ENCODE data around the gene LRRC10B. TPM values are rescaled to one million over a fixed set of nuclear protein-coding genes. Genes with fewer than 3 reads are reported as not detected.

Gene LRRC10B
- total and polyA plus RNA-seq, 3 experiments from 2014 or later: not detected

DNA sequence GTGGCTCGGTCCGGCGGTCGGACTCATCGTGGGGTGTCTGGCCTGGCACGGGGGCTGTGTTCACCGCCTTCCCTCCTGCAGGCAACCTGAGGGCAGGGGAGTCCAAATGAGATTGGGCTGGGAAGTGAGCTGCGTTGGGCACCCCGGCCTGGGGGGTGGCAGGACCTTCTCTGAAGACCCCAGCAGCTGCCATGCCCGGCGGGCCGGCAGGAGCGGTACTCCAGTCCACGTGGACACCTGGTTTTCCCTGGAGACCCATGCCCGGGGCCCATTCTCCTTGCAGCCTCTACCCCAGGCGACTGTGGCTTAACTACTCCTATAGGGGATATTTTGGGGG lies 24.5 kb downstream of the LRRC10B start:
- Mint-ChIP-seq H3K9me3 (no peaks in the 10 kb centered on the region), H3K36me3 (no peaks in the 10 kb centered on the region), H3K27me3 (peaks cover 9 to 34% of the 10 kb centered on the region in 2 donors), H3K27ac (no peak overlapping the region), H3K4me1 (no peaks in the 10 kb centered on the region), H3K4me3 (no peak overlapping the region)
- no peak overlapping the region for H3K4me3 ChIP-seq (ENCODE audit: low read length)
- CTCF ChIA-PET: interaction anchor here (1.4 to 2.0 kb wide), 2 partner anchors 19 to 31 kb away, joined by 4 to 7 read pairs; no protein-coding TSS in a partner anchor
- no peaks in the 10 kb centered on the region for H3K27me3 ChIP-seq (ENCODE audit: insufficient read depth, low read length, poor library complexity, severe bottlenecking)
- POLR2A ChIA-PET: no interaction called here
- no peak overlapping the region for H3K27ac ChIP-seq (ENCODE audit: low read depth, low read length)
- no peaks in the 10 kb centered on the region for H3K9me3 ChIP-seq (ENCODE audit: low read length)
- DNase-seq: no peak
- H3K4me1 ChIP-seq (ENCODE audit: insufficient read depth, low read length): no peaks in the 10 kb centered on the region
- H3K36me3 ChIP-seq (ENCODE audit: insufficient read depth, low read length): no peaks in the 10 kb centered on the region

- ChIA-PET POLR2A (no interaction called here), CTCF (no interaction called here)
- Mint-ChIP-seq H3K4me3 (no peak overlapping the region), H3K27me3 (peaks cover 9 to 37% of the 10 kb centered on the region in 2 donors), H3K27ac (no peak overlapping the region), H3K9me3 (no peaks in the 10 kb centered on the region), H3K4me1 (no peaks in the 10 kb centered on the region), H3K36me3 (no peaks in the 10 kb centered on the region)
- Histone ChIP-seq H3K4me3 (ENCODE audit: low read length) (no peak overlapping the region), H3K27ac (ENCODE audit: low read depth, low read length) (no peak overlapping the region), H3K36me3 (ENCODE audit: insufficient read depth, low read length) (no peaks in the 10 kb centered on the region), H3K4me1 (ENCODE audit: insufficient read depth, low read length) (no peaks in the 10 kb centered on the region), H3K27me3 (ENCODE audit: insufficient read depth, low read length, poor library complexity, severe bottlenecking) (no peaks in the 10 kb centered on the region), H3K9me3 (ENCODE audit: low read length) (no peaks in the 10 kb centered on the region)
- no peak for DNase-seq
Observed at GRCh38 chr11:61533401-61533800, 24.9 kb downstream of the LRRC10B start.

GRCh38 chr11:61534025-61534932 lies 25.7 kb downstream of the LRRC10B start:
- Histone ChIP-seq H3K9me3 (ENCODE audit: low read length) (no peaks in the 10 kb centered on the region), H3K27me3 (ENCODE audit: insufficient read depth, low read length, poor library complexity, severe bottlenecking) (no peaks in the 10 kb centered on the region), H3K4me1 (ENCODE audit: insufficient read depth, low read length) (no peaks in the 10 kb centered on the region), H3K4me3 (ENCODE audit: low read length) (no peak overlapping the region), H3K36me3 (ENCODE audit: insufficient read depth, low read length) (no peaks in the 10 kb centered on the region), H3K27ac (ENCODE audit: low read depth, low read length) (no peak overlapping the region)
- H3K9me3 Mint-ChIP-seq: peaks cover 0 to under 1% (median 0%) of the 10 kb centered on the region in 5 donors
- no peak overlapping the region for H3K4me3 Mint-ChIP-seq
- ChIA-PET CTCF (no interaction called here), POLR2A (no interaction called here)
- no peaks in the 10 kb centered on the region for H3K4me1 Mint-ChIP-seq
- H3K27ac Mint-ChIP-seq: peak overlapping the region in 1 of 8 donors; percentile 47
- no peak for DNase-seq
- H3K36me3 Mint-ChIP-seq: no peaks in the 10 kb centered on the region
- peaks cover 11 to 39% of the 10 kb centered on the region in 2 donors for H3K27me3 Mint-ChIP-seq

DNA sequence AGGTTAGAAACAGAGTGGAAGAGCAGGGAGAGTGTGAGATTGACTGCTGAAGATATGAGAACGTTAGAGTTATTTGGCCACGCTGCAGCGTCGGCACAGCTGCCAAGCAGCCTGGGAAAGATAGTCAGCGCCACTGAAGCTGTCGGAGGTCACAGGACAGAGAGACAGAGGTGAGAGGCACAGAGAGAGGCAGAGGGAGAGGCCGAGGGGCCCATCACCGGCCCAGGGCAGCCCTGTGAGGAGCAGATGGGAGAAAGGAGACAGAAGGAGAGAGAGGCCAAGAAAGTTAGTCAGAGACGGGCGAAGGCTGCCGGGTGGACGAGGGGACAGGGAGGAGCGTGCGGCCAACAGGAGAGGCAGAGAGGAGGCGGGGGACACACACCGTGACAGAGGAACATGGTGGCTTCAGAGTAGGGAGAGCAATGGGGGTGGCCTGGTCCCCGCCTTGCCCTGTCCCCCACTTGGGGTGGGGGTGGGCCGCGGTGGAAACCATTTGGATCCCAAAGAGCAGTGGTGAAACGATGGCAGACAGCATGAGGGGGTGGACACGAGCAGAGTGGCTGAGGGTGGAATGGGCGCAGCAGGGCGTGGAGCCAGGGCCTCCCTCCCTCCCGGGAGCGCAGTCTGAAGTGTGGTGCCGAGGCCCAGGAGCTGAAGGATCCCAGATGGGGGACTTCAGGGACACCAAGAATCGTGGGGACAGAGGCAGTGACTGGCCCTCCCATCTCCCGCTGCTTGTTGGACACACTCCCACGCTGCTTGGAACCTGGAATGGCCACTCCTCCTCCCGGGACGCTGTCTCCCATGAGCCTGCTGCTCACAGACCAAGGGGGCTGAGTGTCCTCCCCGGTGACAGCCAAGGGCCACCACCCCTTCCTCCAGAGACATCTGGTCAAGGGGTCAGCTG lies 26.6 kb downstream of the LRRC10B start:
- H3K27me3 Mint-ChIP-seq: peaks cover 11 to 44% of the 10 kb centered on the region in 2 donors
- H3K4me1 ChIP-seq (ENCODE audit: insufficient read depth, low read length): no peaks in the 10 kb centered on the region
- ChIA-PET CTCF (no interaction called here), POLR2A (no interaction called here)
- no peak overlapping the region for H3K27ac ChIP-seq (ENCODE audit: low read depth, low read length)
- no peak for DNase-seq
- no peaks in the 10 kb centered on the region for H3K27me3 ChIP-seq (ENCODE audit: insufficient read depth, low read length, poor library complexity, severe bottlenecking)
- no peak overlapping the region for H3K4me3 Mint-ChIP-seq
- H3K36me3 Mint-ChIP-seq: no peaks in the 10 kb centered on the region
- H3K9me3 Mint-ChIP-seq: peaks cover 0 to 2% (median 0%) of the 10 kb centered on the region in 5 donors
- H3K4me1 Mint-ChIP-seq: no peaks in the 10 kb centered on the region
- no peaks in the 10 kb centered on the region for H3K36me3 ChIP-seq (ENCODE audit: insufficient read depth, low read length)
- no peak overlapping the region for H3K4me3 ChIP-seq (ENCODE audit: low read length)
- no peaks in the 10 kb centered on the region for H3K9me3 ChIP-seq (ENCODE audit: low read length)
- H3K27ac Mint-ChIP-seq: peak overlapping the region in 1 of 8 donors; percentile 47

DNA sequence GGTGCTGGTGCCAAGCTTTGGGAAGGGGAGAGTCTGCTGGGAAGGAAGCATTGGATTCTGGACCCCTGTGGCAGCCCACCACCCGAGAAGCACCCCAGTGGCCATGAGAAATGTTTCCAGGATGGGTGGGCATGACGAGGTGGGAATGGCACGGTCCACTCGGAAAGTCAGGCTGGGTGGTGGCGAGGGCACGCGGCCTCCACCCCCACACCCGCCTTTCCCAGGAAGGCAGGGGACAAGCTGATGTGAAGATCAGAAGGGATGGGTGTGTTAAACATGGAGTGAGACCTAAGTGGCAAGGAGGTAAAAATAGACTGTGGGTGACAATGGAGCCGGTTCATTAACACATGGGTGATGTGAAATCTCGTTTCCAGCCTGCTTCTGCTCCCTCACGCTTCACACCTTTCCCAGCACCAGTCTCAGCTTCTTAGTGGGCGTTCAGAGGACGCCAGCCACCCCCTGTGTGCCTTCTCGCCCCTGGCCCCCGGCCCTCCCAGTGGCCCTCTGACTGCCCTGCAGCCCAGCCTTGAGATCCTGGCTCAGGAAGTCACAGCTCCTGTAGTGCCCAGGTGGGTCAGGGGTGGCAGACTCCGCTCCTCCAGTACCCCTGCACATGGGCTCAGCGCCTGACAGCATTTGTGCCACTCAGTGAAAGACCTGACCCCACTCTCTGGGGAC lies 27.6 kb downstream of the LRRC10B start:
- DNase-seq: no peak
- no peak overlapping the region for H3K4me3 ChIP-seq (ENCODE audit: low read length)
- Mint-ChIP-seq H3K27me3 (peaks cover 16 to 51% of the 10 kb centered on the region in 2 donors), H3K4me3 (no peak overlapping the region), H3K4me1 (no peaks in the 10 kb centered on the region), H3K36me3 (no peaks in the 10 kb centered on the region), H3K27ac (no peak overlapping the region), H3K9me3 (peaks cover 0 to 2% (median 0%) of the 10 kb centered on the region in 5 donors)
- ChIA-PET POLR2A (no interaction called here), CTCF (no interaction called here)
- no peaks in the 10 kb centered on the region for H3K36me3 ChIP-seq (ENCODE audit: insufficient read depth, low read length)
- no peaks in the 10 kb centered on the region for H3K9me3 ChIP-seq (ENCODE audit: low read length)
- H3K27me3 ChIP-seq (ENCODE audit: insufficient read depth, low read length, poor library complexity, severe bottlenecking): no peaks in the 10 kb centered on the region
- H3K27ac ChIP-seq (ENCODE audit: low read depth, low read length): no peak overlapping the region
- no peaks in the 10 kb centered on the region for H3K4me1 ChIP-seq (ENCODE audit: insufficient read depth, low read length)

DNA sequence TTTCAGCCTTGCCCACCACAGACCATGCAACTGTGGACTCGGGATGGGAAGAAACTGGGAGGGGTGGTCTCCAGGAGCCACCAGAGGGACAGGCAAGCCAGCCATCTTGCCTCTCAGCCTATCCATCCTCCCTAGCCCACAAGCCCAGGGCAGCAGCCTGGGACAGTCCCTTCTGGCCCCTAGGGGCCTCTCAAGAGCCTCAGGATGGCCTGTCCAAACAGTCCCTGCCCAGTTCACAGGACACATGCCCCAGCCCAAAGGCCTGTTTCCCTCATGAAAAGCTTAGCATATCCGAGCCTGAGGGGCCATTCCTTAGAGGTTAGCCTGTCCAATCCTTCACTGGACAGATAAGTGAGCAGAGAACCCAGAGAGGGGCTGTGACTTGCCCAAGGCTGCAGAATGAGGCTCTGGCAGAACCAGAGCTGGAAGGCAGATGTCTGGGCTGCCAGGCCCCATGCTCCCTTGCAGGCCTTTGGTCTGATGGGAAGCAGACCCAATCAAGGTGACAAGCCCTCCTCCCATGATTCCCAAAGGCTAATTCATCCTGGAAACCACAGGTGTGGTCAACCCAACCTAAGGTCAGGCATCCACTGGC lies 28.2 kb downstream of the LRRC10B start:
- Mint-ChIP-seq H3K27ac (no peak overlapping the region), H3K4me1 (no peaks in the 10 kb centered on the region), H3K9me3 (peaks cover 0 to 2% (median 0%) of the 10 kb centered on the region in 5 donors), H3K4me3 (no peak overlapping the region), H3K36me3 (no peaks in the 10 kb centered on the region), H3K27me3 (peaks cover 20 to 57% of the 10 kb centered on the region in 2 donors)
- CTCF ChIA-PET: no interaction called here
- Histone ChIP-seq H3K4me1 (ENCODE audit: insufficient read depth, low read length) (no peaks in the 10 kb centered on the region), H3K4me3 (ENCODE audit: low read length) (no peak overlapping the region), H3K27me3 (ENCODE audit: insufficient read depth, low read length, poor library complexity, severe bottlenecking) (no peaks in the 10 kb centered on the region), H3K9me3 (ENCODE audit: low read length) (no peaks in the 10 kb centered on the region), H3K36me3 (ENCODE audit: insufficient read depth, low read length) (no peaks in the 10 kb centered on the region), H3K27ac (ENCODE audit: low read depth, low read length) (no peak overlapping the region)
- no peak for DNase-seq
- POLR2A ChIA-PET: no interaction called here

DNA sequence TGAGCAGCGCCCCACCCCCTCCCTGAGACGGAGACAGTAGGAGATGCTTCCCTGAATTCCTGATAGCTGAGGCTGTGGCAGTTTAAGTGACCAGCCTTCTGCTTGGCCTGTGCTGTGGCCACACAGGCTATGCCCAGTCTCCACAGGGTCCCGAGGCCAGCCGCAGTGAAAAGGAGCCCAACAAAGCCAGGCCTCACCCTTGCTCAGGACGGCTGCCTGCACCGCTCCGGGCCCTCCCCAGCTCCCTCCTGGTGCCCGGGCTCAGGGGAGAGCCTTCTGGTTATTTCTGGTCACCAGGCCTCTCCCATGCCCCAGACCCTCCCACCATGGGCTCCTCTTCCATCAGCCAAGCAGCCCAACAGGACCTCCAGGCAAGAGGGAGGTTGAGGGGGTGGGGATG lies 28.8 kb downstream of the LRRC10B start:
- H3K4me3 ChIP-seq (ENCODE audit: low read length): no peak overlapping the region
- Mint-ChIP-seq H3K36me3 (no peaks in the 10 kb centered on the region), H3K27me3 (peaks cover 21 to 59% of the 10 kb centered on the region in 2 donors), H3K9me3 (peaks cover 0 to 2% (median 0%) of the 10 kb centered on the region in 5 donors), H3K4me1 (no peaks in the 10 kb centered on the region), H3K27ac (no peak overlapping the region), H3K4me3 (no peak overlapping the region)
- H3K27me3 ChIP-seq (ENCODE audit: insufficient read depth, low read length, poor library complexity, severe bottlenecking): no peaks in the 10 kb centered on the region
- DNase-seq: no peak
- ChIA-PET CTCF (no interaction called here), POLR2A (no interaction called here)
- no peak overlapping the region for H3K27ac ChIP-seq (ENCODE audit: low read depth, low read length)
- no peaks in the 10 kb centered on the region for H3K9me3 ChIP-seq (ENCODE audit: low read length)
- H3K36me3 ChIP-seq (ENCODE audit: insufficient read depth, low read length): no peaks in the 10 kb centered on the region
- no peaks in the 10 kb centered on the region for H3K4me1 ChIP-seq (ENCODE audit: insufficient read depth, low read length)
